B cell (primary cell): ENCODE results near the gene RSPO4. TPM values are rescaled to one million over a fixed set of nuclear protein-coding genes. Genes with fewer than 3 reads are reported as not detected.

Experiments used
- ATAC-seq: fragments of 200-7000 bp; cut with Tn5 transposase; one replicate; pipeline ENCODE4 v1.10.0; 2021; ENCODE audit warnings: low read depth, mild to moderate bottlenecking, moderate number of reproducible peaks, moderate library complexity
- CTCF ChIA-PET: fragments of 350-600 bp; sonication (Branson Sonifier 250); formaldehyde crosslinking; loops from one replicate; lab custom pipeline; 2021; ENCODE audit warnings: antibody characterized with exemption, inconsistent platforms; lab: Charles Lee
- POLR2A ChIA-PET: fragments of 350-600 bp; sonication (Branson Sonifier 250); formaldehyde crosslinking; loops from one replicate; lab custom pipeline; 2021; ENCODE audit warnings: antibody characterized with exemption; lab: Charles Lee
- DNase-seq: peaks from one replicate; pipeline ENCODE4 v3.0.0; 2013
- H2AFZ ChIP-seq: 2 replicates; pipeline ENCODE4 v1.6.1; 2012; ENCODE audit warnings: mild to moderate bottlenecking, low read depth, low read length; ENCODE audit not compliant: insufficient read depth, poor library complexity, severe bottlenecking
- H3K27ac ChIP-seq, 2 donors: 1 replicate in 1 of 2; 2 replicates in 1 of 2; pipeline ENCODE4 v1.5.1; 2012 to 2013; ENCODE audit warnings: low read length in 2 of 2, mild to moderate bottlenecking in 2 of 2, moderate library complexity in 1 of 2
- H3K27me3 ChIP-seq, 4 experiments: fragments of 200-600 bp in 1 of 4; sonication (generic) in 1 of 4; replicated peaks in 1 of 4; 1 replicate in 2 of 4; 2 replicates in 2 of 4; pipeline versions ENCODE4 v1.6.1 to v1.7.0; 2013 to 2016; ENCODE audit warnings: low read length in 3 of 4, mild to moderate bottlenecking in 2 of 4, mixed read lengths in 1 of 4, moderate library complexity in 1 of 4; ENCODE audit not compliant: insufficient read depth in 4 of 4, control insufficient read depth in 3 of 4; ENCODE audit errors: control extremely low read depth in 1 of 4
- H3K36me3 ChIP-seq, 2 experiments: replicated peaks in 1 of 2; 1 replicate in 1 of 2; 2 replicates in 1 of 2; pipeline versions ENCODE4 v1.6.1 to v1.7.1; 2013; ENCODE audit warnings: low read length in 1 of 2; ENCODE audit not compliant: insufficient read depth in 2 of 2, control insufficient read depth in 1 of 2; ENCODE audit errors: control extremely low read depth in 1 of 2, extremely low read depth in 1 of 2
- H3K4me1 ChIP-seq, 2 donors: fragments of 200-600 bp in 1 of 2; sonication (generic) in 1 of 2; 1 replicate in 1 of 2; 2 replicates in 1 of 2; pipeline versions ENCODE4 v1.5.1 to v1.6.1; 2013 to 2017; ENCODE audit warnings: low read length in 2 of 2; ENCODE audit not compliant: control insufficient read depth in 2 of 2, insufficient read depth in 2 of 2
- H3K4me2 ChIP-seq: replicated peaks from 2 replicates; pipeline ENCODE3; 2012; ENCODE audit warnings: mild to moderate bottlenecking, low read depth, low read length; ENCODE audit not compliant: poor library complexity, severe bottlenecking
- H3K4me3 ChIP-seq, 5 experiments: fragments of 200-600 bp in 1 of 5; sonication (generic) in 1 of 5; 1 replicate in 3 of 5; 2 replicates in 2 of 5; pipeline versions ENCODE4 v1.5.1 to v1.7.0; 2011 to 2016; ENCODE audit warnings: low read length in 4 of 5, mild to moderate bottlenecking in 4 of 5, low read depth in 2 of 5, control low read depth in 1 of 5, moderate library complexity in 1 of 5; ENCODE audit not compliant: insufficient read depth in 1 of 5; ENCODE audit errors: control extremely low read depth in 1 of 5, extremely low read depth in 1 of 5
- H3K79me2 ChIP-seq: fragments of 200-600 bp; sonication (generic); one replicate; pipeline ENCODE4 v1.6.0; 2016; ENCODE audit warnings: low read length; ENCODE audit not compliant: control insufficient read depth, insufficient read depth
- H3K9ac ChIP-seq: fragments of 200-600 bp; sonication (generic); 2 replicates; pipeline ENCODE4 v1.6.1; 2017; ENCODE audit warnings: mild to moderate bottlenecking, low read length, moderate library complexity
- H3K9me3 ChIP-seq, 3 donors: one replicate each; pipeline versions ENCODE4 v1.6.1 to v1.7.1; 2013; ENCODE audit warnings: low read length in 2 of 3; ENCODE audit not compliant: control insufficient read depth in 2 of 3, insufficient read depth in 1 of 3; ENCODE audit errors: control extremely low read depth in 1 of 3
- H4K20me1 ChIP-seq: 2 replicates; pipeline ENCODE4 v1.6.0; 2012; ENCODE audit warnings: mild to moderate bottlenecking, low read length; ENCODE audit not compliant: insufficient read depth, control insufficient read depth, poor library complexity, severe bottlenecking
- H3K27ac Mint-ChIP-seq: one replicate; pipeline ENCODE4 v1.8.0; 2021; ENCODE audit warnings: mixed read lengths
- H3K27me3 Mint-ChIP-seq: one replicate; pipeline ENCODE4 v1.8.0; 2021; ENCODE audit warnings: mixed read lengths
- H3K4me1 Mint-ChIP-seq: one replicate; pipeline ENCODE4 v1.8.0; 2021; ENCODE audit warnings: mixed read lengths
- H3K4me3 Mint-ChIP-seq: one replicate; pipeline ENCODE4 v1.8.0; 2021; ENCODE audit warnings: mixed read lengths
- H3K9me3 Mint-ChIP-seq: one replicate; pipeline ENCODE4 v1.8.0; 2022; ENCODE audit warnings: mixed read lengths; ENCODE audit not compliant: insufficient read depth
- EZH2 ChIP-seq: IDR thresholded peaks from 2 replicates; pipeline ENCODE4 v1.6.1; 2012; ENCODE audit warnings: borderline replicate concordance, low read depth, mild to moderate bottlenecking, moderate library complexity, low read length; ENCODE audit not compliant: insufficient read depth, poor library complexity, severe bottlenecking
- WGBS: methylation state at CpG from one replicate; pipeline ENCODE4 v1.1.5; 2013; ENCODE audit warnings: missing lambda C conversion rate; ENCODE audit not compliant: insufficient coverage; 5-methylcytosine and 5-hydroxymethylcytosine counted together
- intact Hi-C: fragments of 100-400 bp; cut with micrococcal nuclease; formaldehyde crosslinking; loops from one replicate; pipeline ENCODE4 v1.10.0; 2022
- polyA plus RNA-seq: library from polyadenylated mRNA; depleted of rRNA; stranded (reverse); fragments of >200 nt; gene quantifications from 2 replicates; pipeline ENCODE4 v1.2.3, GENCODE V29; 2012
- total RNA-seq, 2 donors: library from RNA; stranded (reverse); fragments of 120-200 nt in 1 of 2; gene quantifications; 1 replicate in 1 of 2; 2 replicates in 1 of 2; pipeline versions ENCODE4 v1.2.3 to v1.2.4, GENCODE V29; 2013 to 2022
- TF ChIP-seq, protein P1 (sequence below): fragments of 200-600 bp; IDR thresholded peaks from one replicate; pipeline ENCODE4 v1.8.0; 2022; ENCODE audit warnings: antibody characterized with exemption, mild to moderate bottlenecking

Gene RSPO4
- total and polyA plus RNA-seq, 2 donors (not counting 1 experiment from before 2014, with no cell fraction given), result 0.04 to 0.37 TPM

GRCh38 chr20:982754-983153 lies 19.4 kb downstream of the RSPO4 start:
- no peaks in the 10 kb centered on the region for H3K4me1 Mint-ChIP-seq
- Histone ChIP-seq H2AFZ (no peak overlapping the region), H3K4me3 (no peak overlapping the region), H3K27ac (no peak overlapping the region), H3K9ac (no peak overlapping the region), H3K4me1 (no peaks in the 10 kb centered on the region), H3K9me3 (no peaks in the 10 kb centered on the region), H3K4me2 (no peak overlapping the region), H3K36me3 (no peaks in the 10 kb centered on the region), H3K79me2 (no peaks in the 10 kb centered on the region), H3K27me3 (peaks cover 0 to 8% (median 0%) of the 10 kb centered on the region in 4 experiments), H4K20me1 (no peaks in the 10 kb centered on the region)
- TF ChIP-seq EZH2, result no peak
- TF ChIP-seq, protein P1, sequence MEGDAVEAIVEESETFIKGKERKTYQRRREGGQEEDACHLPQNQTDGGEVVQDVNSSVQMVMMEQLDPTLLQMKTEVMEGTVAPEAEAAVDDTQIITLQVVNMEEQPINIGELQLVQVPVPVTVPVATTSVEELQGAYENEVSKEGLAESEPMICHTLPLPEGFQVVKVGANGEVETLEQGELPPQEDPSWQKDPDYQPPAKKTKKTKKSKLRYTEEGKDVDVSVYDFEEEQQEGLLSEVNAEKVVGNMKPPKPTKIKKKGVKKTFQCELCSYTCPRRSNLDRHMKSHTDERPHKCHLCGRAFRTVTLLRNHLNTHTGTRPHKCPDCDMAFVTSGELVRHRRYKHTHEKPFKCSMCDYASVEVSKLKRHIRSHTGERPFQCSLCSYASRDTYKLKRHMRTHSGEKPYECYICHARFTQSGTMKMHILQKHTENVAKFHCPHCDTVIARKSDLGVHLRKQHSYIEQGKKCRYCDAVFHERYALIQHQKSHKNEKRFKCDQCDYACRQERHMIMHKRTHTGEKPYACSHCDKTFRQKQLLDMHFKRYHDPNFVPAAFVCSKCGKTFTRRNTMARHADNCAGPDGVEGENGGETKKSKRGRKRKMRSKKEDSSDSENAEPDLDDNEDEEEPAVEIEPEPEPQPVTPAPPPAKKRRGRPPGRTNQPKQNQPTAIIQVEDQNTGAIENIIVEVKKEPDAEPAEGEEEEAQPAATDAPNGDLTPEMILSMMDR, result no peak
- ATAC-seq (no peak), DNase-seq (no peak)
- H3K4me3 Mint-ChIP-seq, result no peak overlapping the region
- H3K27ac Mint-ChIP-seq, result no peak overlapping the region
- no peaks in the 10 kb centered on the region for H3K9me3 Mint-ChIP-seq
- peaks cover 30% of the 10 kb centered on the region for H3K27me3 Mint-ChIP-seq
- CTCF ChIA-PET, result interaction anchor here (1.0 to 1.3 kb wide), 2 partner anchors 26 to 165 kb away, joined by 3 to 4 read pairs; no protein-coding TSS in a partner anchor
- intact Hi-C loops, result no loop called here
- WGBS, result 50% methylated on average over 7 of the region's 9 CpGs
- POLR2A ChIA-PET, result no interaction called here

- no peak for ATAC-seq
- Histone ChIP-seq H3K36me3 (no peaks in the 10 kb centered on the region), H3K27me3 (peaks cover 0 to 6% (median 0%) of the 10 kb centered on the region in 4 experiments), H3K27ac (no peak overlapping the region), H2AFZ (no peak overlapping the region), H3K4me3 (no peak overlapping the region), H4K20me1 (no peaks in the 10 kb centered on the region), H3K4me1 (no peaks in the 10 kb centered on the region), H3K79me2 (no peaks in the 10 kb centered on the region), H3K9ac (no peak overlapping the region), H3K4me2 (no peak overlapping the region), H3K9me3 (no peaks in the 10 kb centered on the region)
- Mint-ChIP-seq H3K27ac (no peak overlapping the region), H3K27me3 (peaks cover 24% of the 10 kb centered on the region), H3K9me3 (no peaks in the 10 kb centered on the region), H3K4me1 (no peaks in the 10 kb centered on the region), H3K4me3 (no peak overlapping the region)
- CTCF ChIA-PET, result no interaction called here
- no peak for TF ChIP-seq EZH2
- TF ChIP-seq, protein P1, result no peak
- no CpG with 5 or more reads among the region's 1 CpG for WGBS
- intact Hi-C loops, result no loop called here
- no peak for DNase-seq
- POLR2A ChIA-PET, result no interaction called here
Measured at GRCh38 chr20:977021-977420, 25.1 kb downstream of the RSPO4 start.
